Heart left ventricle (tissue), 13 donors: ENCODE results near the gene FARP1.
"Not testable (repeated sequence)": the region's sequence is repeated elsewhere in the genome, so short reads cannot be mapped to it uniquely, and the experiment has no call there.

Source experiments
- CTCF ChIP-seq, 12 donors: fragments of 200-600 bp; sonication (generic) in 4 of 12; IDR thresholded peaks; one replicate each; pipeline versions ENCODE4 v1.5.0 to v1.8.0; 2018 to 2022; ENCODE audit warnings: antibody characterized with exemption in 12 of 12, mild to moderate bottlenecking in 5 of 12
- POLR2A ChIP-seq, 2 donors: fragments of 450-650 bp; IDR thresholded peaks; one replicate each; pipeline ENCODE4 v1.6.1; 2017; ENCODE audit warnings: antibody characterized with exemption in 2 of 2, mild to moderate bottlenecking in 2 of 2, moderate library complexity in 2 of 2
- donor health status: ischemic (EF 13 %, LVEDD 7.1; RV severe dilation, severe dysfunction).
- donor health status: DM: no; HTN: yes; CAD: no.
- donor health status: DM: no; HTN: no; CAD: no.
- donor health status: ischemic (EF 25% LVEDD 6.9; RV normal size, moderate dysfunction).
- donor health status: ischemic (EF 25% LVEDD 5.7; RV mildly dilated, moderate dysfunction).
- donor health status: ischemic (EF 35%, LVEDD 5.7; RV mildly dilated, moderate dysfunction).
- donor health status: nonischemic (EF 11% LVEDD 7.7; RV severe dilation, severe dysfunction).
- donor health status: DM: yes; HTN: yes; CAD: no.
- donor health status: PGD.
- donor health status: ischemic (EF 29% LVEDD 5.4; RV normal size, mild dysfunction).
- donor health status: nonischemic (EF 23%, LVEDD 6.1; RV moderate dilation, normal function).

DNA sequence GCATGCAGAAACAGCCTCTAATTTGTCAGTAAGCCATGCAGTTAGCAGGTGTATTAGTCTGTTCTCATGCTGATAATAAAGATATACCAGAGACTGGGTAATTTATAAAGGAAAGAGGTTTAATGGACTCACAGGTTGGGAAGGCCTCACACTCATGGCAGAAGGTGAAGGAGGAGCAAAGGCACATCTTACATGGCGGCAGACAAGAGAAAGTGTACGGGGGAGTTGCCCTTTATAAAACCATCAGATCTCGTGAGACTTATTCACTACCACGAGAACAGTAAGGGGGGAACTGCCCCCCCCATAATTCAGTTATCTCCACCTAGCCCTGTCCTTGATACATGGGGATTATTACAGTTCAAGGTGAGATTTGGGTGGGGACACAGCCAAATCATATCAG, 87.9 kb downstream of the FARP1 start:
- TF ChIP-seq CTCF, POLR2A (IDR thresholded peaks at IDR 0.05): not testable (repeated sequence)
